ENCODE results near the gene GPC6.
A peak's percentile ranks its signal among the peaks of the same experiment; 100 is the strongest.

Gene GPC6

GRCh38 chr13:94267581-94268366 is 1041.2 kb downstream of the GPC6 start:
- peak overlapping the region; percentile 67 for H3K27ac Mint-ChIP-seq
- H3K9me3 Mint-ChIP-seq, result peaks cover 3% of the 10 kb centered on the region
- no peaks in the 10 kb centered on the region for H3K27me3 Mint-ChIP-seq (ENCODE audit: low read depth, poor library complexity)
- no peak for DNase-seq
- H3K36me3 Mint-ChIP-seq (ENCODE audit: low read depth), result peaks cover 11% of the 10 kb centered on the region
- no peak overlapping the region for H3K4me3 Mint-ChIP-seq
- no peaks in the 10 kb centered on the region for H3K4me1 Mint-ChIP-seq
- no peak for TF ChIP-seq CTCF (IDR thresholded peaks at IDR 0.05)

- DNase-seq, result no peak
- no peak overlapping the region for H3K27ac Mint-ChIP-seq
Observed at GRCh38 chr13:94268661-94269060, 1042.1 kb downstream of the GPC6 start.

GRCh38 chr13:94269557-94269956 is 1043.0 kb downstream of the GPC6 start:
- no peak for DNase-seq
- peak overlapping the region; percentile 21 for H3K27ac Mint-ChIP-seq
- peaks cover 3% of the 10 kb centered on the region for H3K9me3 Mint-ChIP-seq
- peaks cover 11% of the 10 kb centered on the region for H3K36me3 Mint-ChIP-seq (ENCODE audit: low read depth)
- H3K4me1 Mint-ChIP-seq, result peaks cover 6% of the 10 kb centered on the region
- H3K27me3 Mint-ChIP-seq (ENCODE audit: low read depth, poor library complexity), result no peaks in the 10 kb centered on the region
- no peak for TF ChIP-seq CTCF (IDR thresholded peaks at IDR 0.05)
- H3K4me3 Mint-ChIP-seq, result no peak overlapping the region

More at GRCh38 chr13:94268661-94269060, 1042.1 kb downstream of the GPC6 start:
- H3K9me3 Mint-ChIP-seq, result peaks cover 3% of the 10 kb centered on the region
- no peaks in the 10 kb centered on the region for H3K27me3 Mint-ChIP-seq (ENCODE audit: low read depth, poor library complexity)
- no peaks in the 10 kb centered on the region for H3K4me1 Mint-ChIP-seq
- peaks cover 11% of the 10 kb centered on the region for H3K36me3 Mint-ChIP-seq (ENCODE audit: low read depth)
- no peak for TF ChIP-seq CTCF (IDR thresholded peaks at IDR 0.05)
- H3K4me3 Mint-ChIP-seq, result no peak overlapping the region

GRCh38 chr13:94270556-94270955 is 1043.9 kb downstream of the GPC6 start:
- Mint-ChIP-seq H3K9me3 (peaks cover 7% of the 10 kb centered on the region), H3K27me3 (ENCODE audit: low read depth, poor library complexity) (no peaks in the 10 kb centered on the region), H3K36me3 (ENCODE audit: low read depth) (peaks cover 15% of the 10 kb centered on the region), H3K4me1 (peaks cover 11% of the 10 kb centered on the region), H3K4me3 (no peak overlapping the region), H3K27ac (no peak overlapping the region)
- DNase-seq, result no peak
- no peak for TF ChIP-seq CTCF (IDR thresholded peaks at IDR 0.05)

GRCh38 chr13:94272038-94272437 is 1045.4 kb downstream of the GPC6 start:
- no peak for DNase-seq
- peaks cover 18% of the 10 kb centered on the region for H3K9me3 Mint-ChIP-seq
- no peak overlapping the region for H3K27ac Mint-ChIP-seq
- H3K4me1 Mint-ChIP-seq, result peaks cover 11% of the 10 kb centered on the region
- H3K36me3 Mint-ChIP-seq (ENCODE audit: low read depth), result peaks cover 15% of the 10 kb centered on the region
- TF ChIP-seq CTCF (IDR thresholded peaks at IDR 0.05), result no peak
- H3K4me3 Mint-ChIP-seq, result no peak overlapping the region
- H3K27me3 Mint-ChIP-seq (ENCODE audit: low read depth, poor library complexity), result no peaks in the 10 kb centered on the region

- peaks cover 30% of the 10 kb centered on the region for H3K9me3 Mint-ChIP-seq
- no peaks in the 10 kb centered on the region for H3K4me1 Mint-ChIP-seq
- no peak for DNase-seq
- peaks cover 8% of the 10 kb centered on the region for H3K36me3 Mint-ChIP-seq (ENCODE audit: low read depth)
- TF ChIP-seq CTCF (IDR thresholded peaks at IDR 0.05), result no peak
- H3K27me3 Mint-ChIP-seq (ENCODE audit: low read depth, poor library complexity), result peaks cover 5% of the 10 kb centered on the region
- H3K4me3 Mint-ChIP-seq, result no peak overlapping the region
- no peak overlapping the region for H3K27ac Mint-ChIP-seq
Observed at GRCh38 chr13:94280349-94280748, 1053.7 kb downstream of the GPC6 start.

All from nephron progenitor cell (in vitro differentiated cells).